Erythroblast (primary cell): ENCODE measurements around the gene MYL2.
"Not testable (repeated sequence)": the region's sequence is repeated elsewhere in the genome, so short reads cannot be mapped to it uniquely, and the experiment has no call there.

Experiments used
- DNase-seq, 2 experiments: peaks; one replicate each; lab custom pipeline; 2025; lab: John Stamatoyannopoulos, UW
- GATA1 ChIP-seq: IDR thresholded peaks from 2 replicates; pipeline ENCODE4 v1.6.1; 2011; ENCODE audit warnings: low read depth, mild to moderate bottlenecking, control low read depth, low read length, moderate library complexity
- POLR2A ChIP-seq: IDR thresholded peaks from 2 replicates; pipeline ENCODE4 v1.6.1; 2011; ENCODE audit warnings: mild to moderate bottlenecking, low read length

The MYL2 gene, protein sequence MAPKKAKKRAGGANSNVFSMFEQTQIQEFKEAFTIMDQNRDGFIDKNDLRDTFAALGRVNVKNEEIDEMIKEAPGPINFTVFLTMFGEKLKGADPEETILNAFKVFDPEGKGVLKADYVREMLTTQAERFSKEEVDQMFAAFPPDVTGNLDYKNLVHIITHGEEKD

DNA sequence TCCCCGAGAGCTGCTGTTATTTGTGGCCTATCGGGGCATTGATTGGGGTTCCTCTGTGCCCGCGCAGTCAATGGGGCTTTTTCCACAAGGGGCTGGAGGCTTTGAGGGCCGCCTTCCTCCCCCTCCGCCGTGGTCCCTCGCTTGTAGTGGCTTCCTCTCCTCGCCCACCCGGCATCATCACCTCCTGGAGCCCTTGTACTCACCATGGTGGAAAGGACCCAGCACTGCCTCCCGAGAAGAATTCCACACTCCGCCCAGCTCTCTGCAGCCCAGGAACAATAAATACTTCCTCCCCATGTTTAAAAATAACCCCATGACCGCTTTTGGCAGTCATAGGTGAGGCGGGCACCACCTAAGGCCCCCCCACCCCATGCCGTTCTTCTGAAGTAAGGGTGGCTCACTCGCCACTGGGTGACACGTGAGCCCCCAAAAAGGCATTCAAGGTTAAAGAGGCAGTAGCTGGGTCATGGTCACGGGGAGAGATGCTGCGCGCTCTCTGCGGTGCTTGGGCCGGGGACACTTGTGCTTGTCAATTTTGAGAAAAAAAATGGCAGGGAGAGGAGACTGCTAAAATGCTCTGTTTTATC, at the start of gene MYL2:
TSS of gene MYL2 (minus strand) at position 256 of the 587 bp plus-strand sequence. CDS start at position 206, 50 bp downstream.
- DNase-seq = no peak
- TF ChIP-seq POLR2A = no peak
- no peak for TF ChIP-seq GATA1

DNA sequence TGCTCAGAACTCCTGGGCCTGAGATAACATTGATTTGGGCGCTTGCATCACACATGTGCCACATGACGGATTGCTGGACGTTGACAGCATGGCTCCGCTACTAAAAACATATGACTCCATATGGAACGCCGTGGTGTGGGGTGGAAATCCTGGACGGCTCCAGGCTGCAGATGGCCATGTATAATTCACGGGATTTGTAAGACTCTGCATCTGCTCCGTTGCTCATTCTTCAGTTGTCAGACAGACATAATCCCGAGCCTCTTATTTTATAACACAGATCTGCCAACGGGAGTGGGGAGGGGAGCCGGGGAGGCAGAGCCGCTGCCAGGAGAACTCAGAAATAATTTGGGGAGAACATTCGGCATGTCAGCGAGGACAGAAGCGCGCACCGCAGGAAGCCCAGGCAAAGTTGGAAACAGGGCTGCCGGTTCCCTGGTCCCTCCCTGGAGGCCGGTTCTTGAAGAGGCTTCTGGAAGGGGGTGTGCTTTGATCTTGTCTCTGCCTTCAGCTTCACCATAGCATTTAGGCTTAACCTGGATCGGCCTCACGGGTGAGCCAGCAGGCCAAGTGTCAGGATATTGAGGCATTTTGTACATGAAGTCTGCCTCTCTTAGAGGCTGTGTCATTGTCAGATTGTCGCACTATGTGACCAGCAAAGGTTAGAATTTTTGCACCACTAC, 45.8 kb upstream of the MYL2 start:
- no peak for DNase-seq
- TF ChIP-seq POLR2A (no peak), GATA1 (no peak)

DNA sequence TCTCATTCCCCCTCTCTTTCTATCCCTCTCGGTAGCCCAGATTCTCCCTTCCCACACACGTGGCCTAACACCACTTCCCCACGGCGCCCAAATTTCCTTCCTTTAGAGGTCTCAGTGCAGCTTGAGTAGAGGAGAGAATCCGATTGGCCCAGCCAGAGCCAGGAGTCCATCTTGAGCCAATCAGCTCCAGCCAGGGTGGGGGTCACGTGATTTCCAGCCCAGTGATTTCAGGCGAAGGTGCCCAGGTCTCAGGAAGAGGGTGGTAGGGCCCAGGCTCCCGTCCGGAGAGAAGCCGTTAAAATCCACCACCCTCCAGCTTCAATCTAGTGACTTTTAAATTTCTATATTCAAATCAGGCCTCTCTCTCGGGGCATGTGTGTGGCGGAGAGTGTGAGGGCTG, 45.2 kb upstream of the MYL2 start:
- DNase-seq = no peak
- TF ChIP-seq GATA1 (no peak), POLR2A (no peak)

DNA sequence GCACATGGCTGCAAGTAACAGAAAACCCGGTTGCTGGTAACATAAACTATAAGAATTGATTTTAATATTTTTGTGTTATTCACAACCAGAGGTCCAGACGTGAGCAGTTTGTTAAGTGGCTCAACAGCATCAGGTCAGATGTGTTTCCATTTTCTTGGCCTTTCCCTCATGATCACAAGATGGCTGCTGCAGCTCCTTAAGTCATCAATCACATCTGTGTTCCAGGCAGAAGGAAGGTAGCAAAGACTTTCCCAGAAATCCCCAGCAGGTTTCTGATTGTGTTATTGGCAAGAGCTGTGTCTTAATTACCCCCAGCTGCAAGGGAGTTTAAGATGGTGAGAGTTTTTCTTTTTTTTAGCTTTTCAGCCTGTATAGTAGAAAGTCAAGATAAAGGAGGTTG, 40.4 kb upstream of the MYL2 start:
- no peak for DNase-seq
- TF ChIP-seq POLR2A = no peak
- TF ChIP-seq GATA1 = no peak

DNA sequence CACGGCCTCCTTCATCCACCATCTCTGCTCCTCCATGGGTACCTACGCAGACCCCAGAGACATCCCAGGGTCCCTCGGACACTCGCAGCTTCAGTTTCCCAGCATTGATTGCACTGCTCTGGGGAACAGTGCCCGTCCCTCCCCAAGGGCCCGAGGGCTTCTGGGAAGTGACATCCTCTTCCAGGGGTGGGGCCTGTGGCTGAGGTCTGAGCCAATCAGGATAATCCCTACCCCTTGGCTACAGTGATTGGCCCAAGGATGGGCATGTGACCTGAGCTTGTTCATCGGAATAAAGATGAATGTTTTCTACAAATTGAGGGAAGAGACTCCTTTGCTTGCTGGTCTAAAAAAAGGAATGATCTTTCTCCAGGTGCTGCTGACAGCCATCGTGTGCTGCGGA, 37.3 kb upstream of the MYL2 start:
- no peak for DNase-seq
- no peak for TF ChIP-seq GATA1
- TF ChIP-seq POLR2A = no peak

DNA sequence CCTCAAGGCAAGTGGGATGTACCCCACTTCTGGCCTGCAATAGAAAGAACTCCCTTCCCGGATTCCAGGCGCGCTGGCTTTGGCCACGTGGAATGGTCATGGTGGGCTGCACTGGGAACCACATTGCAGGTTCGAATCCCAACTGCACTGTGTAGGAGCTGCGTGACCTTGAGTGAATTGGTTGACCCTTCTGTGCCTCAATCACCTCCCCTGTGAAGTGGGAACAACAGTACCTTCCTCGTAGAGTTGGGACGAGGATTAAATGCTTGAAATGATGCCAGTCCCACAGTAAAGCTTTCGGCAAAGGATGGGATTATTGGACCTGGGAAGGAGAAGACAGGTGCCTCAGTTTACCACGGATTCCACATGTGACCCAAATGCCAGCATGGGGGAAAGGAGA, 36.8 kb upstream of the MYL2 start:
- TF ChIP-seq POLR2A = no peak
- no peak for TF ChIP-seq GATA1
- DNase-seq = no peak

DNA sequence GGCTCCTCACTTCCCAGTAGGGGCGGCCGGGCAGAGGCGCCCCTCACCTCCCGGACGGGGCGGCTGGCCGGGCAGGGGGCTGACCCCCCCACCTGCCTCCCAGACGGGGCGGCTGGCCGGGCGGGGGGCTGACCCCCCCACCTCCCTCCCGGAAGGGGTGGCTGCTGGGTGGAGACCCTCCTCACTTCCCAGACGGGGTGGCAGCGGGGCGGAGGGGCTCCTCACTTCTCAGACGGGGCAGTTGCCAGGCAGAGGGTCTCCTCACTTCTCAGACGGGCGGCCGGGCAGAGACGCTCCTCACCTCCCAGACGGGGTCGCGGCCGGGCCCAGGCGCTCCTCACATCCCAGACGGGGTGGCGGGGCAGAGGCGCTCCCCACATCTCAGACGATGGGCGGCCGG, 30.5 kb upstream of the MYL2 start:
- not testable (repeated sequence) for DNase-seq

DNA sequence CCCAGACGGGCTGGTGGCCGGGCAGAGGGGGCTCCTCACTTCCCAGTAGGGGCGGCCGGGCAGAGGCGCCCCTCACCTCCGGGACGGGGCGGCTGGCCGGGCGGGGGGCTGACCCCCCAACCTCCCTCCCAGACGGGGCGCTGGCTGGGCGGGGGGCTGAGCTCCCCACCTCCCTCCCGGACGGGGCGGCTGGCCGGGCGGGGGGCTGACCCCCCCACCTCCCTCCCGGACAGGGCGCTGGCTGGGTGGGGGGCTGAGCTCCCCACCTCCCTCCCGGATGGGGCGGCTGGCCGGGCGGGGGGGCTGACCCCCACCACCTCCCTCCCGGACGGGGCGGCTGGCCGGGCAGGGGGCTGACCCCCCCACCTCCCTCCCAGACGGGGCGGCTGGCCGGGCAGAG, 30.1 kb upstream of the MYL2 start:
- not testable (repeated sequence) for DNase-seq

DNA sequence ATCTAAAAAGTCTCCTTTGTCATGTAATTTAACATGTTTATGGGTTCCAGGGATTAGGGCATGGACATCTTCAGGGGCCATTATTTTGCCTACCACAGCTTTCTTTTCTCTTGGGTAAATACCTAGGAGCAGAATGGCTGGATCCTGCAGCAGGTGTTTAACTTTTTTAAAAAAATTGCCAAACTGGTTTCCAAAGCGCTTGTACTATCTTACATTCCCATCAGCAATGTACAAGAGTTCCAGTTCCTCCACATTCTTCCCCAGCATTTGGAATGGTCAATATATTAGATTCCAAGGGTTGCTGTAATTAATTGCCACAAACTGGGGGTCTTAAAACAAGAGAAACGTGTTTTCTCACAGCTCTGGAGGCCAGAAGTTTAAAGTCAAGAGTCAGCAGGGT, 27.7 kb upstream of the MYL2 start:
- TF ChIP-seq GATA1 (no peak), POLR2A (no peak)
- no peak for DNase-seq

DNA sequence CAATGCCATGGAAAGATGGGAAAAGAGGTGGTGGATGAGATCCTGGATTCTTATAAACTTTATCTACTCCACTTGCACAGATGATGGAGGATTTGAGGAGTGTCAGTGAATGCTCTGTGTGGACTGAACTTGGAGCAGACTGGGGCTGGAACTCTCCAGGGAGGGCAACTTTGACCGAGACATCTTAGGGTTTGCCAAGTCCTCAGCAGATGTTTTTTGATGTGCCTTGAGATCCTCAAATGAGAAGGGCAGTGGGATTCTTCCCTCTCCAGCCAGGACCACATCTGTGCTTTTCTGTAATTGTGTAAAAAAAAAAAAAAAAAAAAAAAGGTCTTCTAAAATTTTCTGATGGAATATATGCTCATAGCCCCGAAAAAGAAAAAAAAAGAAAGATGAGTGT, 23.0 kb upstream of the MYL2 start:
- TF ChIP-seq GATA1 = no peak
- TF ChIP-seq POLR2A = no peak
- DNase-seq = no peak

DNA sequence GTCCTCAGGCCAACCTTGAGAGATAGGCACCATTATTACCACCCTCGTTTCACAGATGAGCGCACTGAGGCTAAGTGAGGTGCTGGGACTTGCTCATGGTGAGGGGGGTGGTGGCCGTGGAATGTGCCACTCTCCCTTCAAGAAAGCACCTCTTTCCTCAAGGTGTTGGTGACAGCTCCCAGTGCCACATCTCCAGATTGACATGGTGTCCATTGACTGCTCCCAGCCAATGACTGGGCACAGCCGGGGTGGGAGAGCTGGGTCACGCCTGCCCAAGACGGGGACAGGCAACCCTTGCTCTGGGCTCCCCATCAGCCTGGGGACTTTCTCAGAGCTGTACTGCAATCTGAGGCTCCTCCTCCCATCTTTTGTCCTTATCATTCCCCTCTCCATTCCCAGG, 21.0 kb upstream of the MYL2 start:
- DNase-seq = no peak
- TF ChIP-seq GATA1 = no peak
- no peak for TF ChIP-seq POLR2A

DNA sequence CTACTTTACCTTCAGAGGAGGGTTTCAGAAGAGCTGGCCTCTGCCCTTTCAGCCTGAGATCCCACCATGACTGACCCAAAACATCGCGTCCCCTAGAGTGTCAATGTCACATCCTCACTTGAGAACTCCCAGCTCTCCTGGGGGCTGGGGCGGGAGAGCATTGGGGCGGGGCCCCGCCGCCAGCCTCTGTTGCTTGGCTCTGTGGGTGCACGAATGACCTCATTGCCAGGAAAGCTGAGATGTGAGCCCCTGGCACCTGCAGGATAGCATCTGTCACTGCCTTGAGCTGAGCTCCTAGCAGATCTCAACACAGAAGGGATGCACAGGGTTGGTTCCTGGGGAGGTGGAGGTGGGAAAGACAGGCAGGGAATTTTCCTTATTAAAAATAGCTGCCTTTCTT, 20.6 kb upstream of the MYL2 start:
- no peak for DNase-seq
- no peak for TF ChIP-seq GATA1
- TF ChIP-seq POLR2A = no peak

DNA sequence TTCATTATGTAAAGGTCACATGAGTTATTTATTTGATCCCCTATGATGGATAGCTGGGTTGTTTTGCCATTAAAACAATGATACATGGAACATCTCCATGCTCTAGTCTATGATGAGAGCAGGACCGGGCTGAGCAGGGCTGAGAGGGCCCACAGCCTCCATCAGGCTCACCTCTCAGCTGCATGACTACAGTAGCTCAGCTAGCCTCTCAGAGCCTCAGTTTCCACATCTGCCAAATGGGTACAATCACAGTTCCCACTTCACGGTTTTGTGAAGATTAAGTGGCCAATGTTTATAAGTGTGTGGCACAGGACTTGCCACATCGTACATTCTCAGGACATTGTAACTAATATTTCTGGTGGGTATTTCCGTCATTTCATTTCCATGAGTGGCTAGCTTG, 19.9 kb upstream of the MYL2 start:
- TF ChIP-seq POLR2A (no peak), GATA1 (no peak)
- DNase-seq = no peak

DNA sequence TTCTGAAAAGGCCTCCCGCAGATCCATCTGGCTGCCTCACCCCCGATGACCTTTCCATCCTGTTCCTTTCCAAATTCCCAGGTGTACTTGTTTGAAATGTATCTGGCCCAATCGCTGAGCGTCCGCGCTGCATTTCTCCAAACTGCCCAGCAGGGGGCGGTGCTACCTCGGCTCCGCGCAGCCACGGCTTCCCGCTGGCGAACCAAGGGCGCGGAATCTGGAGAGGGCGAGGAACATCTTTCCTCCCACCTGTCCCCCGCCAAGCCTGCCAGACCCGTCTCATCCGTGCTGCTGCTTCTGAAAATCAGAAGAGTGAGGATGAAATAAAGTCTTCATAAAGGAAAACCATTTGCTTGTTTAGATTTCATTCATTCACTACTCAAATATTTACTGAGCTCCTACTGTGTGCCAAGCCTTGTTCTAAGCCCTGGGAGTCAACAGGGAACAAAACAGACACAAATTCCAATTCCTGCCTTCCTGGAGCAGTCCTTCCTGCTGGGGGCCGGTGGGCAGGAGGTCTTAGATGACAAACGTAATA, 16.8 kb upstream of the MYL2 start:
- DNase-seq = peak; percentile 34 to 68
- TF ChIP-seq GATA1 = no peak
- TF ChIP-seq POLR2A = no peak
